Non-pigmented ciliary epithelial cell (primary cell): ENCODE results near the gene ELF1.
"Not testable (repeated sequence)": the region's sequence is repeated elsewhere in the genome, so short reads cannot be mapped to it uniquely, and the experiment has no call there.

Experiments
- DNase-seq: peaks from one replicate; pipeline ENCODE4 v3.0.0-alpha.2; 2010; ENCODE audit warnings: low read depth

The ELF1 gene

GRCh38 chr13:40886017-40886416, 133.1 kb downstream of the ELF1 start:
- no peak for DNase-seq

GRCh38 chr13:40884175-40884574, 134.9 kb downstream of the ELF1 start:
- DNase-seq, result not testable (repeated sequence)
